Activated CD4-positive, alpha-beta T cell treated with anti-CD3 and anti-CD28 coated beads, Interleukin-10, Interleukin-2, amounts not matched to agents 100 ng/mL and 50 ng/mL, durations not matched to agents 16 hours and 8 hours (primary cell): ENCODE results near the gene PLCB1.

Source experiments
- DNase-seq: peaks from one replicate; pipeline ENCODE4 v3.0.0-alpha.2; 2020

The PLCB1 gene

GRCh38 chr20:8248051-8248450, 116.0 kb downstream of the PLCB1 start:
- DNase-seq: no peak

DNA sequence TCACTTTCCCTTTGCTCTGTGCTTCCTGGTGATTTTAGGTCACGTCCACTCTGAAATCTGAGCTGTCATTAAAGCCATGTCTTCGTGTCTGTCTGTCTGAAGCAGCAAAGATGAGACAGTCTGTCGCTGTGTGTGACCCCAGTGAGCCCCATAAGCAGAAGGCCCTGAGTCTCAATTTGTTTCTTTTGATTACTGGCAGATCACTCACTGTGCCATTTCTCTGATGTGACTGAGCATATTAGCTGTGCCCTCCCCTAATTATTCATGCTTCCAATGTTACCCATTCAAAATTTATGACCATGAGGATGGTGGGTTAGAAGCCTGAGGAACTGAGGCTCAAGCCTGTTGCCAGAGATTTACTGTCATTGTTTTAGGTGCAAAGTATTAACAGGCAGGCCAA, 117.6 kb downstream of the PLCB1 start:
- no peak for DNase-seq

GRCh38 chr20:8250539-8251200, 118.6 kb downstream of the PLCB1 start:
- no peak for DNase-seq

DNA sequence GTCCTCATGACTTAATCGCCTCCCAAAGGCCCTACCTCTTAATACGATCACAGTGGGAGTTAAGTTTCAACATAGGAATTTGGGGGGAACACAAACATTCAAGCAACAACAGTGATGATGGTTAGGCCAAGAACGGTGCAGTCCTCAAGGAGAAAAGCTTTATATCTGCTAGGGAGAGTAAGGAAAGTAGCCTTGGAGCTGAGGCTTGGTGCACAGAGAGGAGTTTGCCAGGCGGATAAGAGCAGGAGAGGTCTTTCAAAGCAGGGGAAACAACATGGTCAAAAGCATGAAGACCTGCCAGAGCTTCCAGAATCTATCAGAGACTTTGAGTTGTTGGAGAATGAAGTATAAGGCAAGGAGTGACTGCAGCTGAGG, 119.1 kb downstream of the PLCB1 start:
- no peak for DNase-seq

- DNase-seq: no peak
Observed at GRCh38 chr20:8254911-8255582, 123.0 kb downstream of the PLCB1 start.

DNA sequence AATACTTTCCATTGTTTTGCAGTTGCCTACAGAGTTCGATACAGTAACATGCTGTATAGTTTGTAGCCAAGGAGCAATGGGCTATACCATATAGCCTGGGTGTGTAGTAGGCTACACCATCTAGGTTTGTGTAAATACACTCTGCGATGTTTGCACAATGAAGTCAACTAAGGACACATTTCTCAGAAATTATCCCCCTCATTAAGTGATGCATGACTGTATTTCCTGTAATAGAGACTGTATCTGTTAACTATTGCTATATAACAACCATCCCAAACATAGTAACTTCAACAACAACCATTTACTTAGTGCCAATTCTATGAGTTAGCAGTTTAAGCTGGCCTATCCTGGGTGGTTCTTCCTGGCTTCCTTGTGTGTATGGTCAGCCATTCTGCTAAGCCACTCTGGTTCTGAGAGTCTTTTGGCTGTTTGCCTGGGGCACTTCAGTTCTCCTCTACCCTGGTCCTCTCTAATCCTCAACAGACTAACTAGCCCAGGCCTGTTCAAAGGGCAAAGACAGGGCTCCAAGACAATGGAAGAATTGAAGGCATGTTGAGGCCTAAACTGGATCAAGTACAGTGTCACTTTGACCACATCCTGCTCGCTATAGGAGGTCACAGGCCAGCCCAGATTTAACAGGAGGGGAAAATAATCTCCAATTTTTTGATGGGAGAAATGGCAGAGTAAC, 124.0 kb downstream of the PLCB1 start:
- DNase-seq: no peak

- DNase-seq: no peak
Observed at GRCh38 chr20:8260837-8261251, 128.8 kb downstream of the PLCB1 start.

DNA sequence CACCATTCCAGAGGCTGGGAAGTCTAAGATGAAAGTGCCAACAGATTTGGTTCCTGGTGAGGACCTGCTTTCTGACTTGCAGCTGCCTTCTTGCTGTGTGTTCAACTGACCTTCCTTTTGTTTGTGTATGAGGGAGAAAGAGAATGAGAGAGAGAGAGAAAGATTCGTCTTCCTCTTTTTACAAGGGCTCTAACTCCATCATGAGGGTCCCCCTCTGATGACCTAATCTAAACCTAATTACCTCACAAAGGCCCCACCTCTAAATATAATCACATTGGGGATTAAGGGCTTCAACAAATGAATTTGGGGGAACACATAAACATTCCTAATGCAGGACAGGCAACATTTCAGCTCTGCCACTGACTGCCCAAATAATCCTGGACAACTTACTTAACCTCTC, 130.7 kb downstream of the PLCB1 start:
- DNase-seq: no peak

GRCh38 chr20:8265588-8265987, 133.5 kb downstream of the PLCB1 start:
- DNase-seq: no peak

DNA sequence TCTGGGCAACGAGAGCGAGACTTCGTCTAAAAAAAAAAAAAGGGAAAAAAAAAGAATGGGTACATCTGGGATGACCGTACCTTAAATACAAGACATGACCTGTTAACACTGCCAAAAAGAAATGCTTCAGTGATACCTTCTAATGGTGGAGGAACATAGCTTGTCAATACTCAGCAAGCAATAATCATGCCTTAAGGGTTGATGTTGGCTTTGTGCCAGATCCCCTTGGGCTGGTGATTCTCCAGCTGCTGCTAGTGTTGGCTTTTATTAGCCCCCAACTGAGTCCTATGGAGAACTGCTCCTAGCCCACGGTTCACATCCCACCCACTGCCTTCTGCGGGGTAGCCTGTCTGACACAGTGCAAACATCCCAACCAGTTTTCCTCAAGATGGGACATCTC, 134.9 kb downstream of the PLCB1 start:
- DNase-seq: no peak

GRCh38 chr20:8271727-8272126, 139.7 kb downstream of the PLCB1 start:
- DNase-seq: no peak

DNA sequence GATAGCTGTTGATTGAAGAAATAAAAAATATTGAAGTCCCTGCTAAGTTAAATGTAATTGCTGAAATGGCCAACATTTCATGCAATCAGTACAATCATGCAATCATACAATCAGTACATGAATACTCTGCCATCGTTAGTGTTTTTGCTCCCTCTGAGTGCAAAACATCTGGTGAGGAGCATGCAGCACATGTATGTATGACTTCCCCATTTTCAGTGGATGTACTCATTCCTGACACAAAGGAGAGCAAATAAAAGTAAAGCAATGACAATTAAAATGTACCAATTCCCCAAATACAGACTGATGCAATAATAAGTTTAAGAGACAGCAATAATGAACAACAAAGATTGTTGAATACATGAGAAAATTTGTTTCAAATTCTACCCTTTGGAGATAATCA, 140.7 kb downstream of the PLCB1 start:
- no peak for DNase-seq

DNA sequence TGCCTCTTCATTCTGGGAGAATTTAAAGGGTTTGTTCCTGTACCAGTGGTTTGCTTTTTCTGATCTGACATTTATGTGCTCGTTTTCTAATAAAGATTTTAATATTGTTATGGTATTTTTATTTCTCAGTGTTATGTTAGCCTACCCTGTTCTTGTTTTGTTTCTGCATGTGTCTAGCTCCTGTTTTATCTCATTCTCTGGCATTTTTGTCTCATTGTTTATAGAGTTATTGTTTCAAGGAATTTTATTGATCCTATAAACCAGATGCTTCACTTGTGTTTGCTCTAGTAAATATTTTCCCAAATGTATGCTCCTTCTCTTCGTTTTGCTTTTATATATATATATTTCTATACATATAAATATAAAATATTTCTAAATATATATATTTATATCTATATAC, 152.8 kb downstream of the PLCB1 start:
- no peak for DNase-seq

DNA sequence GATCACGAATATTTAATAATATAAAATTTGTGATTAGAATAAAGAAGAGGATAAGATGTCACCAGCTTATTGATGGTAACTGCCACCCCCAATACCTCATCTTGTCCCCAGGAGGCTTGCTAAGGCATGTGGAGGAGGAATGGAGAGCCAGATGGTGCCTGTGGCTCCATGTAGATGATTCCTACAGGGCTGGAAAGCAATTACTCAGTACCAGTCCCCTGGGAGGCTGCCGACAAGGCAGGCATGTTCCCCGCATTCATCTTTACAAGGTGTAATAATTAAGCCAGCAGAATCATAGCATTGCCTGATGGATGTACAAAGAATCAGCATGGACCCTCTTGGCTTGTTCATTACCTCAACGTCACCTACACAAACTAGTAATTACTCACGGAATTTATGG, 155.3 kb downstream of the PLCB1 start:
- DNase-seq: no peak

DNA sequence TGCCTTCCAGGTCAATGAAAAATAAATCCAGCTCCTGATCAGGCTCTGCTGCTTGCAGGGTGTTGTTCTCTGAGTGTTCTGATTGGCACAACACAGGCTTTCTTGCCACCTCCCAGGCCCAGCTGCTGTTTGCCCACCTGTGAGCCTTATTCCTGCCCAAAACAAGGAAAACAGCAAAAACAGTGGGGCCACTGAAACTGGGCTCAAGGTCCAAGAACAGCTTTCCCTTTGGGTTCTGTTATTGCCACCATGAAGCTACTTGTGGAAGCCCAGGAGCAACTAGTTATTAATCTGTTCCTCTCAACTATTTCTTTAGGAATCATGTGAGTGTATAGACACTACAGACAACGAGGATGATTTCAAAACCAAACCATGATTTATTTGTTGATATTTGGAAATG, 159.1 kb downstream of the PLCB1 start:
- no peak for DNase-seq

GRCh38 chr20:8291873-8292272, 159.8 kb downstream of the PLCB1 start:
- no peak for DNase-seq

DNA sequence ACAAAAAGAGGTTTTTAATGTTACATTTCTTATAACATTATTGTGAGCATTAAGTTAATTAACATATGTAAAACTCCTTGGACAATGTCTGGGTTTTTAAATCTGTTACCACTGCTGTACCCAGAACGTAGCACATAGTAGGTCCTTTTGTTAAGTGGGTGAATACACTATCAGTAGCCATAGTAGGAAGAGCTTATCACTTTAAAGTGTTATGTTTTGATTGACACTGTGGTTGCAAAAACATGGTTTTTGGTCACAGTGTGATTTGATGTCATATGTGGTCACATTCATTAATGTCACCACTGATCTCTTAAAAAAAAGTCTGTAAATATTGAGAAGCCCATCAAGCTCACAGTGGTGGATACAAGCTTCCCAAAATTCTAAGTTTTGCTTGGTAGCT, 160.7 kb downstream of the PLCB1 start:
- DNase-seq: no peak

DNA sequence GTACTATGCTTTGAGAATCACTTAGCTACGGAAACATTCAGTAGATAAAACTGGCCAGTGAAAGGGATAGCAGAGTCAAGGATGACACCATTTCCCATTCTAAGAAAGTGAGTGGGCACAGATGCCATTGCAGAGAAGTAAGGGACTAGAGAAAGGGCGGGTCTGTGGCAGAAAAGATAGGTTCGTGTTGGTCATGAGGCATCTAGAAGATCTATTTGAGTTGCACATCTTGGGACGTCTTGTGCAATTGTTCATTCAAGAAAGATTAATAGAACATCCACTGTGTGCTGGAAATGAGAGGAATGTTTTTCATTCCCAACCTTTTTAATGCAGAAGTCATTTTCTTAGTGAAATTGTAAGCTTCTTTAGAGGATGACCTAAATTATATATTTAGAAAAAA, 161.7 kb downstream of the PLCB1 start:
- no peak for DNase-seq

- DNase-seq: no peak
Observed at GRCh38 chr20:8296536-8296935, 164.5 kb downstream of the PLCB1 start.

GRCh38 chr20:8298426-8299043, 166.5 kb downstream of the PLCB1 start:
- no peak for DNase-seq

DNA sequence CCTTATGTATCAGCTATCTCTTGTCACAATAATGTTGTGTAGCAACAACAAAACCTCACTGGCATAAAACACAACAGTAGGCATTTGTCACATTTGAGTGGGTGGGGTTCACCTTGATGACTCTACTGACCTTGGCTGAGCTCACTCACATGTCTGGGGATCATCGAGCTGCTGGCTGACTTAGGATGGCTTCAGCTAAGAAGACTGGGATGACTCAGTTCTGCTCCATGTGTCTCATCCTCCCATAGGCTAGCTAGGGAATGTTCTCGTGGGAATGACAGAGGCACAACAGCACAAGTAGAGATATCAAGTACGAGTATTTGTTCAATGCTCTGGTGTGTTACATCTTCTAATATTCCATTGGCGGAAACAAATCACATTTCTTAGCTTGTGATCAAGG, 167.9 kb downstream of the PLCB1 start:
- DNase-seq: no peak

DNA sequence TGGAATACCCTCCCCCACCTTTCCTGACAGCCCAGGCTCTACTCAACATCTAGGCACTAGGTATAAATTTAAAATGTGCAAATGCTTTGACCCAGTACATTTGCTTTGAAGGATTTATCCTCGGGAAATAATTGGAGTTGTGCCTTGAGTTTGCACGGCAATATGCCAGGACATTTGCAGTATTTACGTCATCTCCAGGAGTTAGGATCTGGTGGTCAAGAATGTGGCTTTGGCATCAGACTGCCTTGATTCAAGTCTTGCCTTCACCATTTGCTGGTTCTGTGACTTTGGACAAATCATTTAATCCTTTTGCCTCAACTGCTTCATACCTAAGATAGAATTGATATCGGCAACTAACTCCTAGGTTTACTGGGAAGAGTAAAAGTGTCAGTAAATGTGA, 169.6 kb downstream of the PLCB1 start:
- no peak for DNase-seq

- DNase-seq: no peak
Observed at GRCh38 chr20:8303651-8304050, 171.6 kb downstream of the PLCB1 start.
